NOMO-1 (cell line): ENCODE results near the gene GADD45G.

Experiments
- DNase-seq, 2 experiments: peaks; one replicate each; lab custom pipeline; 2025; ENCODE audit not compliant: unreplicated experiment in 2 of 2; lab: John Stamatoyannopoulos, UW

The GADD45G gene

GRCh38 chr9:89628601-89629000, 23.8 kb downstream of the GADD45G start:
- no peak for DNase-seq

GRCh38 chr9:89629081-89629976, 24.5 kb downstream of the GADD45G start:
- DNase-seq: no peak

GRCh38 chr9:89630508-89630907, 25.7 kb downstream of the GADD45G start:
- no peak for DNase-seq

GRCh38 chr9:89631384-89631783, 26.6 kb downstream of the GADD45G start:
- no peak for DNase-seq

- DNase-seq: no peak
These were observed 27.5 kb downstream of the GADD45G start for GRCh38 chr9:89632192-89632733.

GRCh38 chr9:89632736-89633135, 27.9 kb downstream of the GADD45G start:
- DNase-seq: no peak

GRCh38 chr9:89633404-89633803, 28.6 kb downstream of the GADD45G start:
- DNase-seq: no peak

GRCh38 chr9:89633920-89634319, 29.1 kb downstream of the GADD45G start:
- DNase-seq: no peak

- no peak for DNase-seq
These were observed 30.4 kb downstream of the GADD45G start for GRCh38 chr9:89634995-89635742.

- DNase-seq: no peak
These were observed 31.0 kb downstream of the GADD45G start for GRCh38 chr9:89635816-89636215.

- no peak for DNase-seq
These were observed 33.0 kb downstream of the GADD45G start for GRCh38 chr9:89637787-89638186.

GRCh38 chr9:89638359-89638758, 33.5 kb downstream of the GADD45G start:
- no peak for DNase-seq

GRCh38 chr9:89638893-89639292, 34.1 kb downstream of the GADD45G start:
- no peak for DNase-seq

- DNase-seq: no peak
These were observed 34.6 kb downstream of the GADD45G start for GRCh38 chr9:89639367-89639795.

- no peak for DNase-seq
These were observed 35.1 kb downstream of the GADD45G start for GRCh38 chr9:89639961-89640360.

GRCh38 chr9:89640361-89640760, 35.5 kb downstream of the GADD45G start:
- DNase-seq: no peak

GRCh38 chr9:89640801-89641200, 36.0 kb downstream of the GADD45G start:
- no peak for DNase-seq

- DNase-seq: no peak
These were observed 37.2 kb downstream of the GADD45G start for GRCh38 chr9:89641980-89642379.

- no peak for DNase-seq
These were observed 38.0 kb downstream of the GADD45G start for GRCh38 chr9:89642789-89643188.

- DNase-seq: no peak
These were observed 41.6 kb downstream of the GADD45G start for GRCh38 chr9:89646189-89646939.
